IMR-90 (cell line): ENCODE data around the gene CPA4. TPM values are rescaled to one million over a fixed set of nuclear protein-coding genes. Genes with fewer than 3 reads are reported as not detected.
A peak's percentile ranks its signal among the peaks of the same experiment; 100 is the strongest.

Experiments
- ATAC-seq: fragments of 200-7000 bp; cut with Tn5 transposase; 2 replicates; pipeline ENCODE4 v1.9.1; 2020; ENCODE audit warnings: low read depth, mild to moderate bottlenecking, moderate library complexity
- BruUV-seq: library from RNA; stranded (reverse); fragments of 400-500 nt; replicated peaks from 2 replicates; lab custom pipeline; 2021; lab: Mats Ljungman, UMichigan
- CTCF ChIA-PET: fragments of 300-600 bp; formaldehyde crosslinking; extraction: SDS; loops from one replicate; lab custom pipeline; 2021; ENCODE audit warnings: antibody characterized with exemption; lab: Yijun Ruan, JAX
- POLR2A ChIA-PET: fragments of 300-600 bp; sonication (Branson Sonifier 250); formaldehyde crosslinking; loops from one replicate; lab custom pipeline; 2022; ENCODE audit warnings: antibody characterized with exemption; ENCODE audit not compliant: unreplicated experiment; lab: Charles Lee
- DNase-seq: peaks from one replicate; pipeline ENCODE4 v3.0.0; 2013
- H2AFZ ChIP-seq: replicated peaks from 2 replicates; pipeline ENCODE3; 2013; ENCODE audit warnings: low read length, mild to moderate bottlenecking; ENCODE audit not compliant: poor library complexity
- H2AK5ac ChIP-seq: 2 replicates; pipeline ENCODE4 v1.6.1; 2013; ENCODE audit warnings: low read depth, low read length, inconsistent platforms
- H2AK9ac ChIP-seq: replicated peaks from 2 replicates; pipeline ENCODE3; 2013; ENCODE audit warnings: mild to moderate bottlenecking, low read depth, low read length, moderate library complexity; ENCODE audit not compliant: poor library complexity
- H2BK120ac ChIP-seq: 2 replicates; pipeline ENCODE4 v1.6.1; 2013; ENCODE audit warnings: low read depth, low read length, inconsistent platforms
- H2BK15ac ChIP-seq: 3 replicates; pipeline ENCODE4 v1.6.1; 2013; ENCODE audit warnings: low read depth, low read length, inconsistent platforms
- H2BK20ac ChIP-seq: 2 replicates; pipeline ENCODE4 v1.6.1; 2013; ENCODE audit warnings: low read depth, mild to moderate bottlenecking, inconsistent platforms, low read length, moderate library complexity
- H2BK5ac ChIP-seq: 2 replicates; pipeline ENCODE4 v1.6.1; 2013; ENCODE audit warnings: mild to moderate bottlenecking, low read depth, low read length, inconsistent platforms; ENCODE audit not compliant: poor library complexity, severe bottlenecking
- H3K14ac ChIP-seq: replicated peaks from 2 replicates; pipeline ENCODE4 v1.6.1; 2013; ENCODE audit warnings: low read depth, low read length, inconsistent platforms
- H3K18ac ChIP-seq: 2 replicates; pipeline ENCODE4 v1.6.1; 2013; ENCODE audit warnings: low read depth, low read length, control low read depth
- H3K23ac ChIP-seq: 2 replicates; pipeline ENCODE4 v1.6.1; 2013; ENCODE audit warnings: low read depth, low read length, inconsistent platforms
- H3K27ac ChIP-seq: 2 replicates; pipeline ENCODE4 v1.5.1; 2013; ENCODE audit warnings: mild to moderate bottlenecking, control low read depth, low read length; ENCODE audit not compliant: insufficient read depth
- H3K27me3 ChIP-seq: 2 replicates; pipeline ENCODE4 v1.6.1; 2013; ENCODE audit warnings: low read length; ENCODE audit not compliant: control insufficient read depth, insufficient read depth
- H3K36me3 ChIP-seq: 2 replicates; pipeline ENCODE4 v1.6.1; 2013; ENCODE audit warnings: low read length, mixed read lengths; ENCODE audit not compliant: control insufficient read depth, insufficient read depth
- H3K4ac ChIP-seq: 2 replicates; pipeline ENCODE4 v1.6.1; 2013; ENCODE audit warnings: low read depth, low read length, inconsistent platforms
- H3K4me1 ChIP-seq: 2 replicates; pipeline ENCODE4 v1.6.1; 2013; ENCODE audit warnings: low read length, mixed read lengths; ENCODE audit not compliant: control insufficient read depth, insufficient read depth
- H3K4me2 ChIP-seq: 2 replicates; pipeline ENCODE4 v1.6.1; 2013; ENCODE audit warnings: low read depth, mild to moderate bottlenecking, control low read depth, low read length, moderate library complexity
- H3K4me3 ChIP-seq: 2 replicates; pipeline ENCODE4 v1.5.1; 2013; ENCODE audit warnings: low read depth, mild to moderate bottlenecking, control low read depth, low read length, moderate library complexity; ENCODE audit not compliant: insufficient read depth
- H3K56ac ChIP-seq: 2 replicates; pipeline ENCODE4 v1.6.1; 2013; ENCODE audit warnings: low read length, inconsistent platforms; ENCODE audit not compliant: insufficient read depth; ENCODE audit errors: extremely low read depth
- H3K79me1 ChIP-seq, 2 experiments: 2 replicates each; pipeline ENCODE4 v1.6.1; 2013; ENCODE audit warnings: low read length in 2 of 2, inconsistent platforms in 1 of 2, low read depth in 1 of 2
- H3K9ac ChIP-seq: 2 replicates; pipeline ENCODE4 v1.6.1; 2013; ENCODE audit warnings: low read depth, low read length, control low read depth
- H3K9me1 ChIP-seq: 2 replicates; pipeline ENCODE4 v1.6.1; 2013; ENCODE audit warnings: low read length, inconsistent platforms; ENCODE audit not compliant: insufficient read depth
- H3K9me3 ChIP-seq: 2 replicates; pipeline ENCODE4 v1.6.1; 2013; ENCODE audit warnings: low read length; ENCODE audit not compliant: control insufficient read depth, insufficient read depth
- H4K20me1 ChIP-seq: 2 replicates; pipeline ENCODE4 v1.6.1; 2013; ENCODE audit warnings: low read length, inconsistent platforms; ENCODE audit not compliant: insufficient read depth
- H4K5ac ChIP-seq: 2 replicates; pipeline ENCODE4 v1.6.1; 2013; ENCODE audit warnings: mild to moderate bottlenecking, low read depth, low read length, control low read depth
- H4K8ac ChIP-seq, 2 experiments: 2 replicates each; pipeline ENCODE4 v1.6.1; 2013; ENCODE audit warnings: low read depth in 2 of 2, low read length in 2 of 2, control low read depth in 1 of 2, inconsistent platforms in 1 of 2
- H4K91ac ChIP-seq: 2 replicates; pipeline ENCODE4 v1.6.1; 2013; ENCODE audit warnings: low read depth, low read length, inconsistent platforms; ENCODE audit not compliant: insufficient read depth
- BHLHE40 ChIP-seq: fragments of 150-350 bp; IDR thresholded peaks from 2 replicates; pipeline ENCODE4 v1.6.1; 2016; ENCODE audit warnings: mild to moderate bottlenecking, low read depth, low read length
- CEBPB ChIP-seq: IDR thresholded peaks from 2 replicates; pipeline ENCODE4 v1.6.1; 2012; ENCODE audit warnings: low read depth, low read length, improper control_type of control experiment
- CHD1 ChIP-seq: IDR thresholded peaks from 2 replicates; pipeline ENCODE4 v1.6.1; 2012; ENCODE audit warnings: low read depth, low read length, improper control_type of control experiment
- MAFK ChIP-seq: IDR thresholded peaks from 2 replicates; pipeline ENCODE4 v1.6.1; 2012; ENCODE audit warnings: low read depth, low read length, improper control_type of control experiment
- MAZ ChIP-seq: IDR thresholded peaks from 2 replicates; pipeline ENCODE4 v1.6.1; 2012; ENCODE audit warnings: low read depth, mild to moderate bottlenecking, low read length, improper control_type of control experiment, moderate library complexity, borderline replicate concordance
- MXI1 ChIP-seq: IDR thresholded peaks from 2 replicates; pipeline ENCODE4 v1.6.1; 2012; ENCODE audit warnings: low read depth, mild to moderate bottlenecking, low read length, moderate library complexity, borderline replicate concordance
- NFE2L2 ChIP-seq: fragments of 150-350 bp; IDR thresholded peaks from 2 replicates; pipeline ENCODE4 v1.6.1; 2016; ENCODE audit warnings: low read depth, mild to moderate bottlenecking, low read length
- POLR2A ChIP-seq: IDR thresholded peaks from 2 replicates; pipeline ENCODE4 v1.6.1; 2012; ENCODE audit warnings: mild to moderate bottlenecking, low read depth, low read length
- RAD21 ChIP-seq: IDR thresholded peaks from 2 replicates; pipeline ENCODE4 v1.6.1; 2012; ENCODE audit warnings: low read length, improper control_type of control experiment
- RCOR1 ChIP-seq: IDR thresholded peaks from 2 replicates; pipeline ENCODE4 v1.6.1; 2012; ENCODE audit warnings: mild to moderate bottlenecking, low read length, improper control_type of control experiment; ENCODE audit not compliant: insufficient replicate concordance
- RFX5 ChIP-seq: IDR thresholded peaks from 2 replicates; pipeline ENCODE4 v1.8.0; 2012; ENCODE audit warnings: low read depth, mild to moderate bottlenecking, low read length, moderate library complexity
- SMC3 ChIP-seq: fragments of 150-350 bp; IDR thresholded peaks from 2 replicates; pipeline ENCODE4 v1.6.1; 2016; ENCODE audit warnings: low read depth, mild to moderate bottlenecking, antibody characterized with exemption, low read length, moderate library complexity
- WGBS, 2 experiments: methylation state at CpG; one replicate each; pipeline versions ENCODE4 v1.1.5 to v1.1.7; 2013; ENCODE audit warnings: missing lambda C conversion rate in 2 of 2; ENCODE audit not compliant: insufficient read length in 1 of 2; ENCODE audit errors: extremely low coverage in 2 of 2; 5-methylcytosine and 5-hydroxymethylcytosine counted together
- dilution Hi-C: fragments of 300-500 bp; cut with HindIII; formaldehyde crosslinking; loops from one replicate; pipeline ENCODE4 v1.14.3; 2018; ENCODE audit warnings: low sequenced_read_pairs; ENCODE audit not compliant: unreplicated experiment
- in situ Hi-C: fragments of 300-500 bp; cut with MboI; formaldehyde crosslinking; loops from 3 replicates; pipeline ENCODE4 v1.14.3; 2019; ENCODE audit warnings: low sequenced_read_pairs, inconsistent platforms, mixed read lengths
- intact Hi-C: fragments of 100-400 bp; cut with micrococcal nuclease; formaldehyde crosslinking; loops from 2 replicates; pipeline ENCODE4 v1.10.0; 2022
- polyA plus RNA-seq, 3 experiments: library from polyadenylated mRNA; depleted of rRNA; stranded (reverse); fragments of >200 nt; gene quantifications; 2 replicates each; pipeline ENCODE4 v1.2.3, GENCODE V29; 2012; ENCODE audit warnings: low replicate concordance in 1 of 3
- total RNA-seq: library from RNA; depleted of rRNA; stranded (reverse); fragments of >200 nt; gene quantifications from 2 replicates; pipeline ENCODE4 v1.2.3, GENCODE V29; 2012
- TF ChIP-seq, protein P1 (sequence below): fragments of 150-350 bp; IDR thresholded peaks from 2 replicates; pipeline ENCODE4 v1.6.1; 2016; ENCODE audit warnings: low read depth, mild to moderate bottlenecking, low read length, moderate library complexity, borderline replicate concordance
- TF ChIP-seq, protein P2 (sequence below): conservative IDR thresholded peaks from 2 replicates; pipeline ENCODE4 v1.5.1; 2012; ENCODE audit warnings: mild to moderate bottlenecking, low read depth, low read length, improper control_type of control experiment
- TF ChIP-seq, protein P3 (sequence below): fragments of 150-350 bp; IDR thresholded peaks from 2 replicates; pipeline ENCODE4 v1.6.1; 2017; ENCODE audit warnings: mild to moderate bottlenecking, antibody characterized with exemption, low read length, low read depth

CPA4 gene
- total and polyA plus RNA-seq, 2 of the 4 experiments (the other 2 are of a cell fraction): 316 to 365 TPM

DNA sequence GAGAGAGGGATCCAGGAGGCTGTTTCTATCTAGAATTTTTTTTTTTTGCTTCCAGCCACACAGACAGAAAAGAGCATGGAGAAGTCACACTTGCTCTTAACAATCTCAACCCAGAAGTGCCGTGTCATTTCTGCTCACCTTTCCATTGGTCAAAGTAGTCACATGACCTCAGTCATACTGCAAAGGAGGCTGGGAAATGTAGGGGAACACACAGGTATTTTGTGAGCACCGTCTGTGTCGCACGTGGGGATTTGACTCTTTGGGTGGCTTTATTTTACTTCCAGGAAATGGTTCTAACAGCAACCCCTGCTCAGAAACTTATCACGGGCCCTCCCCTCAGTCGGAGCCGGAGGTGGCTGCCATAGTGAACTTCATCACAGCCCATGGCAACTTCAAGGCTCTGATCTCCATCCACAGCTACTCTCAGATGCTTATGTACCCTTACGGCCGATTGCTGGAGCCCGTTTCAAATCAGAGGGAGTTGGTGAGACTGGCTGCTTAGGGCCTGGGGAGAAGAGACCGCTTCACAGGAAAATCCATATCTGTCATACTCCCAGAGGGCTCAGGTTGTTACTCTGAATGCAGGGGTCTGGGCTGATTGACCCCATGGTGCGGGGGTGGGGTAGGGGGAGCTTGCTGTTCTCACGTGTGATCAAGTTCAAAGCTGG, 74.3 kb downstream of the CPA4 start:
- H2BK20ac ChIP-seq: peak overlapping the region; percentile 96
- H3K36me3 ChIP-seq: no peaks in the 10 kb centered on the region
- no peak overlapping the region for H3K4me2 ChIP-seq
- TF ChIP-seq SMC3 (no peak), RFX5 (no peak), NFE2L2 (no peak), MXI1 (no peak), MAFK (no peak), CEBPB (no peak), RCOR1 (no peak), MAZ (no peak), BHLHE40 (no peak), POLR2A (no peak), RAD21 (no peak), CHD1 (no peak)
- TF ChIP-seq, protein P1, sequence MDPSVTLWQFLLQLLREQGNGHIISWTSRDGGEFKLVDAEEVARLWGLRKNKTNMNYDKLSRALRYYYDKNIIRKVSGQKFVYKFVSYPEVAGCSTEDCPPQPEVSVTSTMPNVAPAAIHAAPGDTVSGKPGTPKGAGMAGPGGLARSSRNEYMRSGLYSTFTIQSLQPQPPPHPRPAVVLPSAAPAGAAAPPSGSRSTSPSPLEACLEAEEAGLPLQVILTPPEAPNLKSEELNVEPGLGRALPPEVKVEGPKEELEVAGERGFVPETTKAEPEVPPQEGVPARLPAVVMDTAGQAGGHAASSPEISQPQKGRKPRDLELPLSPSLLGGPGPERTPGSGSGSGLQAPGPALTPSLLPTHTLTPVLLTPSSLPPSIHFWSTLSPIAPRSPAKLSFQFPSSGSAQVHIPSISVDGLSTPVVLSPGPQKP: no peak
- TF ChIP-seq, protein P2, sequence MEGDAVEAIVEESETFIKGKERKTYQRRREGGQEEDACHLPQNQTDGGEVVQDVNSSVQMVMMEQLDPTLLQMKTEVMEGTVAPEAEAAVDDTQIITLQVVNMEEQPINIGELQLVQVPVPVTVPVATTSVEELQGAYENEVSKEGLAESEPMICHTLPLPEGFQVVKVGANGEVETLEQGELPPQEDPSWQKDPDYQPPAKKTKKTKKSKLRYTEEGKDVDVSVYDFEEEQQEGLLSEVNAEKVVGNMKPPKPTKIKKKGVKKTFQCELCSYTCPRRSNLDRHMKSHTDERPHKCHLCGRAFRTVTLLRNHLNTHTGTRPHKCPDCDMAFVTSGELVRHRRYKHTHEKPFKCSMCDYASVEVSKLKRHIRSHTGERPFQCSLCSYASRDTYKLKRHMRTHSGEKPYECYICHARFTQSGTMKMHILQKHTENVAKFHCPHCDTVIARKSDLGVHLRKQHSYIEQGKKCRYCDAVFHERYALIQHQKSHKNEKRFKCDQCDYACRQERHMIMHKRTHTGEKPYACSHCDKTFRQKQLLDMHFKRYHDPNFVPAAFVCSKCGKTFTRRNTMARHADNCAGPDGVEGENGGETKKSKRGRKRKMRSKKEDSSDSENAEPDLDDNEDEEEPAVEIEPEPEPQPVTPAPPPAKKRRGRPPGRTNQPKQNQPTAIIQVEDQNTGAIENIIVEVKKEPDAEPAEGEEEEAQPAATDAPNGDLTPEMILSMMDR: no peak
- TF ChIP-seq, protein P3, sequence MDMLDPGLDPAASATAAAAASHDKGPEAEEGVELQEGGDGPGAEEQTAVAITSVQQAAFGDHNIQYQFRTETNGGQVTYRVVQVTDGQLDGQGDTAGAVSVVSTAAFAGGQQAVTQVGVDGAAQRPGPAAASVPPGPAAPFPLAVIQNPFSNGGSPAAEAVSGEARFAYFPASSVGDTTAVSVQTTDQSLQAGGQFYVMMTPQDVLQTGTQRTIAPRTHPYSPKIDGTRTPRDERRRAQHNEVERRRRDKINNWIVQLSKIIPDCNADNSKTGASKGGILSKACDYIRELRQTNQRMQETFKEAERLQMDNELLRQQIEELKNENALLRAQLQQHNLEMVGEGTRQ: no peak; the same call in 1 of the 2 replicates

More for the DNA sequence above, 74.3 kb downstream of the CPA4 start:
- H3K79me1 ChIP-seq: peaks cover 0 to 19% of the 10 kb centered on the region in 2 experiments; a peak in 1 of 4 replicates
- H3K27me3 ChIP-seq: no peaks in the 10 kb centered on the region
- H4K20me1 ChIP-seq: no peaks in the 10 kb centered on the region
- DNase-seq (no peak), ATAC-seq (no peak)
- peaks cover 54% of the 10 kb centered on the region for H3K4me1 ChIP-seq
- dilution Hi-C loops: no loop called here
- no TSS peak for BruUV-seq
- peak overlapping the region; percentile 77; the same call in 1 of the 2 replicates for H3K56ac ChIP-seq
- intact Hi-C loops: no loop called here
- peak overlapping the region; percentile 86; the same call in 1 of the 2 replicates for H3K18ac ChIP-seq
- H2BK120ac ChIP-seq: peak overlapping the region; percentile 98
- peak overlapping the region; percentile 100 for H2AK5ac ChIP-seq
- peak overlapping the region; percentile 71 for H4K5ac ChIP-seq
- no peak overlapping the region for H3K9ac ChIP-seq
- H3K4me3 ChIP-seq: no peak overlapping the region
- ChIA-PET CTCF (no interaction called here), POLR2A (no interaction called here)
- H3K14ac ChIP-seq: peak overlapping the region; percentile 89
- in situ Hi-C loops: no loop called here
- peak overlapping the region; percentile 63 for H2BK15ac ChIP-seq
- peak overlapping the region; percentile 83 to 96 for H4K8ac ChIP-seq
- peak overlapping the region; percentile 96 for H2BK5ac ChIP-seq
- H3K27ac ChIP-seq: peak overlapping the region; percentile 17; the same call in 1 of the 2 replicates
- H3K23ac ChIP-seq: peak overlapping the region; percentile 70; the same call in 1 of the 2 replicates
- peaks cover 57% of the 10 kb centered on the region for H3K9me1 ChIP-seq
- no peaks in the 10 kb centered on the region for H3K9me3 ChIP-seq
- 100% methylated on average over 3 of the region's 13 CpGs; no CpG with 5 or more reads in 1 of the 2 experiments for WGBS, 2 experiments
- H2AK9ac ChIP-seq: peak overlapping the region; percentile 76
- H4K91ac ChIP-seq: peak overlapping the region; percentile 95
- H3K4ac ChIP-seq: peak overlapping the region; percentile 99
- no peak overlapping the region for H2AFZ ChIP-seq
